Measurements from ENCODE around the gene KAZN.

KAZN gene

DNA sequence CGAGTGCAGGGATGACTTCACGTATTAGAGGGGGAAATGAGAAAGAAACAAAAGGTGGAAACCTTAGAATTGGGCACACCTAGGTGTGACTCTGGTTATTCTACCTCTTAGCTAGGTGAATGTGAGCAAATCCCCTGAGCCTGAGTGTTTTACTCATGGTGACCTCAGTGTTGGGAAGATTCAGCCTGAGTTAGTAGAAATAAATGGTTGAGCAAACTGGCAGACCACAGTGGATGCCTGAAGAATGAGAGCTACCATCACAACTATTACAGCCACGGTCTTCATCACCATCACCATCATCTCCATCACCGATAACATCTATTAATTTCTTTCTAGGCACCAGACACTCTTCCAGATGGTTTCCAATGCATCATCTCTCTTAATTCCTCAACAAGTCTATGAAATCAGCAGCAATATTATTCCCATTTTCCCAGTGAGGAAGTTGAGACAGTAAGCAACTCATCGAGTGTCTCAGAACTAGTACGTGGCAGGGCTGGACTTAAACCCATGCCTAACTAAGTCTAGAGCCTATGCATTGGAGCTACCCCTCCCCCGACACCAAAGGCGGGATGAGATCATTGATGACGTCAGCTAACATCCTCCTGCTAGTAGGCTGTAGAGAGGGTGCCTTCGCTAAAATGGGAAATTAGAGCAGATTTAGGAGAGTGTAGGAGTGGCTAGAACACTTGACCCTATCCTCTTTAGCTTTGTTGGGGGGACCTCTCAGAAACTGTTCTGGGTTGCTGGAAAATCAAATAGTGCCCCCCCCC lies 7.9 kb upstream of the KAZN start:
- no peak for DNase-seq

GRCh38 chr1:14591600-14591999 lies 6.9 kb upstream of the KAZN start:
- DNase-seq, result no peak

GRCh38 chr1:14592004-14592631 lies 6.4 kb upstream of the KAZN start:
- DNase-seq, result no peak

DNA sequence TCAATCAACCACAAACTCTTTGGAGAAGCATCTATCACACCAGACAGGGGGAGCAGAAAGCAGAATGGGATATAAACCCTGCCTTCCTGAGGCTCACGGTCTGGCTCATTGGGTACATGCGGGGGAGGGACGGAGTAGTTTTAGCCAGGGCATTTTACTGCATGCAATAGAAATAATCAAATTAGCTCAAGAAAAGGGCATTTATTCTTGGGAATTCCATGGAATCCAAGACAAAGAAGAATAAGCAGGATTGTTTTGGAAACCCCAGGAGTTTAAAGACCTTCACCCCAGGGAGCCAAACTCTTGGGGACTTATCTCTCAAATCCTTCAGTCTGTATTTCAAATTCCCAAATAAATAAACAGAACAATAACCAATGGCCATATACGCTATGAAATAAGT lies 5.2 kb upstream of the KAZN start:
- DNase-seq, result no peak

- DNase-seq, result no peak
Observed at GRCh38 chr1:14594045-14594444, 4.4 kb upstream of the KAZN start.

DNA sequence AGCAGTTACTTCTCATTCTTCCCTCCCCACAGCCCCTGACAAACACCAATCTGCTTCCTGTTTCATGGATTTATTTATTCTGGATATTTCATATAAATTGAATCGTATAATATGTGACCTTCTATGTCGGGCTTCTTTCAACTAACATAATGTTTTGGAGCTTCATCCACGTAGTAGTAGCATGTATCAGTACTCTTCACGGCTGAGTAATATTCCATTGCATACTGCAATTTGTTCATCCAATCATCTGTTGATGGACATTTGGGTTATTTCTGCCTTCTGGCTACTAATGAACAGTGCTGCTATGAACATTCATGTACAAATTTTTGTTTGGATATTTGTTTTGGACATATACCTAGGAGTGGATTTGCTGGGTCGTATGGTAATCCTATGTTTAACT lies 1.9 kb upstream of the KAZN start:
- DNase-seq, result no peak

DNA sequence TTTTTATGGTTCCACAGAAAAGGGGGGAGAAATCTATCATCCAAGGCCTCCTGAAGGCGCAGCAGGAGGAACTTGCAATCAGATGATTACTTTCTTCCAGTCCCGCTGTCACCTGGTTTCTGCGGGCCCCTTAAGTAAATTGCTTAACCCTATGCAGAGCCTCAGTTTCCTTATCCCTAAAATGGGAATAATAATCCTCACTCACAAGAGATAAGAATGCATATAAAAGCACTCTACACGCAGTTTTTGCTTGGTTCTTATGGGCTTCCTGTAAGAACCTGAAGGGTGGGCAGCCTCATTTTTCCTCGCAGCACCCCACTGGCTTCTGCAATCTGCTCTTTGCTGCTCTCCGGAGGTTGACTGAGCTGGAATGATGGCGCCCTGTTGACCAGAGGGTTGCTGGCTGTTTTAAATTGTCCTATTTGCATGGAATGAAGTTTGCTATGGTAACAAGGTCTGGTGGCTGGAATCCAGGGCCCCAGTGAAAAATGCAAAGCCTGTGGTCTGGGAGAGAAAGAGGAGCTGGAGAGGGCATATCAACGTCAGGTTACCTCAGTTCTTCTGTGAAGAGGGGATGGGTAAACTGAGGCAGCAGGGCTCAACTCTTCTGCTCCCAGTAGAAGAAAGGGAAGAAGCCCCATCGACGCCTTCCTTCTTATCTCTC lies 1.0 kb upstream of the KAZN start:
- DNase-seq, result no peak

GRCh38 chr1:14598007-14598497 lies 433 bp upstream of the KAZN start:
- DNase-seq, result no peak

DNA sequence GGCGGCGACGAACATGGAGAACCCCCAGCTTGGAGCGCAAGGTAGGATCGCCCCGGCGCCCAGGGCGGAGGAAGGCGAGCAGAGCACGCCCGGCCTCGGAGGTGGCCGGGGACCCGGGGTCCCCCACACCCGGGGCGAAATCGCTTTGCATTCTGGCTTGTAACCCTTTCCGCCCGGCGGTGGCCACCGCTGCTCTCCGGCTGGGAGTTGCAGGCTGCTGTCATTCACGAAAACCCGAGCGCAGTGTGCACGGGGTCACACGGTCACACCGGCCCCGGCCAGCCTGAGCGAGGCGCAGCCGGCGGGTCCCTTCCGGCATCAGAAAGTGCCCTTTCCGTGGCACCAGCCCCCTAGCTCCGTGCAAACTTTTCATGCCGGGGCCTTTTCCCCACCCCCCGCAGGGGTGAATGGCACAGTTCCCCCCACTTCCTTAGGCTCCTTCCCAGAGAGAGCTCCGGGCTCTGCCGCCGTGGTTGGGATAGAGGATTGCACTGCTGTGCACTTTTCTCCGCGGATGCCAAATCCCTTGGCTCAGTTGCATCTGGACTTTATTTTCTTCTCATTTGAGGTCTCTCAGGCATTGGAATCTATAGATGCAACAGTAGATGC lies 802 bp downstream of the KAZN start:
- no peak for DNase-seq

DNA sequence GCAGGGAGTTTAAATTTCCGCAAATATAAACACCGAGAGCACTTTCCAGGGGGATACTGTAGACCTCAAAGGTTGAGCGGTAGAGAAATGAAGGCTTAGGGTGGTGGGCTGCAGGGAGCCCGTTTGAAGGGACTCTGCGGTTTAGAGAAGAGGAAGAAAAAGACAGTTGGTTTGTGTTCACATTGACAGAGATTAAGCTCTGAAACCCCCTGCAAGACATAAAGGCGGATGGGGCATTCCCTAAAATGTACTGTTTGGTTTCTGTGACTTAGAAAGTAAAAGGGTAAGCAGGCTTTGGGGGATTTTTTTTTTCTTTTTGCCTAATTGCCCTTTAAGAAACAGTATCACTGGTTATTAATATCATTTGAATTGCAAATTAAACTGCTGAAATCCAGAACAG lies 1.3 kb downstream of the KAZN start:
- no peak for DNase-seq

- DNase-seq, result no peak
Observed at GRCh38 chr1:14600405-14601112, 2.1 kb downstream of the KAZN start.

GRCh38 chr1:14602136-14602535 lies 3.7 kb downstream of the KAZN start:
- no peak for DNase-seq

- no peak for DNase-seq
Observed at GRCh38 chr1:14603645-14604044, 5.2 kb downstream of the KAZN start.

DNA sequence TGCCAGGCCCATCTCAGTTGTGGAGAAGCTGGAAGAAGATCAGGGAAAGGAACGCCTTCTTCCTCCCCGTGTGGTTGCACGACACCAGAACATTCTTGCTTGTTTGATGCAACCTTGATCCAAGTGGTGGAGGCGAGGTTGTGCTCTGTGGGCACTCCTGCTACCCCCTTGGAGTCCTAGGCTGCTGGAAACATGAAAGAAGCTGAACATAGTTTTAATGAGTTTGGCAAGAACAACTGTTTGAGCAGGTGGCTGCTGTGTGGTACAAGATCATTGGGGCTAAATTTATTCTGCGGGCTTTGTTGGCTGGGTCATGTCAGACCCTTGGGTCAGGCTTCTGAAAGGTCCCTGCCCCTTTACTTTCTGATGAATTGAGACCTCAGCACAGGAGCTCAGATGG lies 5.9 kb downstream of the KAZN start:
- no peak for DNase-seq

DNA sequence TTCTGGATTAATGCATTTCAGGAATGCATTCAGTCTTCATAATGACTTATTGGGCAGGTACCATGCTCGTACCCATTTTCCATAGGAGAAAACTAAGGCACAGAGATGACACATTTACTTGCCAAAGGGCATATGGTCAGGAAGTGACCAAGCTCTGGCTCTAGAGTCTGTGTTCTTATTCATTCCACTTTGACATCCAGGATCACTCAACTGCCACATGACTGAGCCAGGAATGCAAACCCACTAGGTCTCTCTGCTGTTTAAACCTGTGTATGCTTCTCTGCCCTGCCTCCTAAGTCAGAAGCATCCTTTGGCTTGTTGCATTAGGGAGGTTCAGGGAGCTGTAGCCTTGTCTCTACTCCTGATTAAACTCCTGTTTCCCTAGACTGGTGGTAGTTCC lies 7.5 kb downstream of the KAZN start:
- DNase-seq, result no peak

DNA sequence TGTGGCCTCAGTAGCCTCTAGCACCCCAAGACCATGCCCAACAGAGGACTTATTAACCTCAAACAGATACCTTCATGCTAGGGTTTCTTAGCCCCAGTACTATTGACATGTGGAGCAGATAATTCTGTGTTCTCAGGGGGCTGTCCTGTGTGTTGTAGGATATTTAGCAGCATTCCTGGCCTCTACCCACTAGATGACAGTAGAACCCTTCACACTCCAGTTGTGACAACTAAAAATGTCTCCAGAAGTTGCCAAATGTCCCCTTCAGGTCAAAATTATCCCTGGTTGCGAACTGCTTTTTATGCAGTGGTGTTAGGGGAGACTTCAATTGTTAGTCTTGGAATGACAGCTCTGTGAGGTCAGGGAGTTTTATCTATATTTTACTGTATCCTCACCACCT lies 8.1 kb downstream of the KAZN start:
- DNase-seq, result no peak

DNA sequence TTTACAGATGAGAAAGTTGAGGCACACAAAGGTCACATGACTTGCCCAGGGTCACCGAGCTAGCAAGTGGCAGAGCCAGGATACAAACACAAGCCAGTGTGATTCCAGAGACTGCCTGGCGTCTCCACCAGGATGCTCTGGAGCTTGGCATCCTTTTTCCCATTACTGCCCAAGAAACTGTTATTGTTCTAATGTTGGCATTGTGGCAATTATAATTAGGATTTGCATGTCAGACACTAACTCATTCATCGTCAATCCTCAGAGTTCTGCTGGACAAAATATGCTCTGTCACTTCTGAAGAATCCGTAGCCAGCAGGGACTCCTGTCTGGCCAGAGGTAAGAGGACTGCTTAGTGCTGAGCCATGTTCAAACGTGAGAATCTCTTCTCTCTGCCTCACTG lies 8.8 kb downstream of the KAZN start:
- DNase-seq, result no peak

DNA sequence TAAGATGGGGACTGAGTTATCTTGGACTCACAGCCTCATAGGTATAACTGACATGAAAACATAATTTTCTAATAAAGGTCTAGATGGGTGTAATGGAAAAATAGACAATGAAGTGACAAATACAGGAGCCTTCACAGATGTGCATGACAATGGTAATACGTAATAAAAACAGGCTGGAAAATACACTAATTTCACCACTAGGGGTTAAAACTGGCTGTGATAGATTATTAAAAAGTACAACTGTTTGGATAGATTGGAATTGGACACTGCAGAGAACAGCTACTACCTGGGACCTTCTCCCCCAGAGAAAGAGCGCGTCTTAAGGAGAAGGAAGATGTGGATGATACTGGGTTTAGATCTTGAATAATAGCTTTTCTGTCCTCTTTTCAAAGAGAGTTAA lies 9.8 kb downstream of the KAZN start:
- no peak for DNase-seq

DNA sequence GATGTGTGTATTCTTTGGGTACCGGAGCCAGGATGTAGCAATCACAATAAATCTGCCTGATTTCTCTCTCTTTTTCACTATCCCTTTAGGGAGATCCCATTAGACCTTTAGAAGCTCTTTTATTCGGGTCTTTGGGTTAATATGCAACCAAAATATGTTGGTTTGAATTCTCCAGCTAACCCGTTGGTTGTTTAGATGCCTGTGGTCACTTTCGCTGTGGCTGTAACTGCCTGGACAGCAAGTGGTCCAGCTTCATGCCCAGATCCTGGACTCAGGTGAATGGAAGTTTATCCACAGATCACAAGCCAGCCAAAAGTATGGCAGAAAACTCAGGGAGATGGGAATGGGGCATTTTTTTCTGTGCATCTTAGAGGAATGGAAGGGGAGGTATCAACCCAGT lies 12.3 kb downstream of the KAZN start:
- DNase-seq, result no peak

DNA sequence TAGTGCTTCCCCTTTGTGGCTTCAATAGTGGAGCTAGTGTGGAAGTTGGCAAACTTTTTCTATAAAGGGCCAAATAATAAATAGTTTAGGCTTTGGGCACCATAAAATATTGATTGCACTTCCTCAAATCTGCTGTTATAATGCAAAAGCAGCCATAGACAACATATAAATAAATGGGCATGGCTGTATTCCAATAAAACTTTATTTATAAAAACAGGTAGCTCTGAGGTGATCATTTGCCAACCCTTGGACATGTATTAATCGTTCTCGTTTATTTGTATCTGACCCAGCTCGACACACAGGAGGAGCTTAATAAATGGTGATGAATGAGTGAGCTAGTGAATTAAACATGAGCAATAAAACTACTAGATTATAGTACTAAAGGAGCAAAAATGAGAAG lies 13.3 kb downstream of the KAZN start:
- DNase-seq, result no peak

DNA sequence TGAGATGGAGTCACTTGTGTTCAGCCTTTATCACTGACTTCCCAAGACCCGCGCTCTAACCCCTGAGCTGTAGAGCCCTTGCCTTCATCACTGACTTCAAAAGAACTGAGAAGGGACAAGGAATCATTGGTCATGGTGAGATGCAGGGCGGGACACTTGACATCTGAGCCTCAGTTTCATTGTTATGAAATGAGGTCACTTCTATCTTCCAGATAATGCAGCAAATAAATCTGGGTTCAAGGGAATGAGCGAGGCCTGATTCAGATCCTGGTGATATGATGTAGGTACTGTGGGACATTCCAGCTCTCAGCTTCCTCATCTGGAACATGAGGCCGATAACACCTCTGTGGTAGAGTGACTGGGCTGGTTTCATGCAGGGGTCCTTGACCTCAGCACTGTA lies 13.8 kb downstream of the KAZN start:
- no peak for DNase-seq

GRCh38 chr1:14613926-14614325 lies 15.4 kb downstream of the KAZN start:
- DNase-seq, result no peak

DNA sequence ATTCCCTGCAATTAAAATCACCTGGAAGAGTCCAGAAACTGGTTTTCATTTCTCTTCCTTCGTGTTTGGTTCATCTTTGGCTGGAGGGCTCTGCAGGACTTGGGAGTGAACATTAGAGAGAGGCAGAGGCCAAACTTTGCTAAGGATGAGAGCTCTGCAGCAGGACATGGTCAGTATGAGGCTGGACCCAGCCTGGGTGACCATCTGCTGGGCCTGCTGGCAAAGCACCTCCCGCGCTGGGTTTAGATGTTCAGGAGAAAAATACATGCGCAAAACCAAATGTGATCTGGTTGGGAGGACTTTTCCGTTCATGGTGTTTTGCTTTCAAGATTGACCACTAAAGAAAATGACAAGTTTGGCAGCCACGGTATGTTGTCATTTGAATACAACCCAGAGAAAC lies 15.9 kb downstream of the KAZN start:
- no peak for DNase-seq
